ENCODE data around the gene CTPS2.
"Not testable (repeated sequence)": the region's sequence is repeated elsewhere in the genome, so short reads cannot be mapped to it uniquely, and the experiment has no call there.

Gene CTPS2, protein sequence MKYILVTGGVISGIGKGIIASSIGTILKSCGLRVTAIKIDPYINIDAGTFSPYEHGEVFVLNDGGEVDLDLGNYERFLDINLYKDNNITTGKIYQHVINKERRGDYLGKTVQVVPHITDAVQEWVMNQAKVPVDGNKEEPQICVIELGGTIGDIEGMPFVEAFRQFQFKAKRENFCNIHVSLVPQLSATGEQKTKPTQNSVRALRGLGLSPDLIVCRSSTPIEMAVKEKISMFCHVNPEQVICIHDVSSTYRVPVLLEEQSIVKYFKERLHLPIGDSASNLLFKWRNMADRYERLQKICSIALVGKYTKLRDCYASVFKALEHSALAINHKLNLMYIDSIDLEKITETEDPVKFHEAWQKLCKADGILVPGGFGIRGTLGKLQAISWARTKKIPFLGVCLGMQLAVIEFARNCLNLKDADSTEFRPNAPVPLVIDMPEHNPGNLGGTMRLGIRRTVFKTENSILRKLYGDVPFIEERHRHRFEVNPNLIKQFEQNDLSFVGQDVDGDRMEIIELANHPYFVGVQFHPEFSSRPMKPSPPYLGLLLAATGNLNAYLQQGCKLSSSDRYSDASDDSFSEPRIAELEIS

GRCh38 chrX:16712548-16713155 lies at the start of gene CTPS2:
TSS of gene CTPS2 (minus strand) at chrX:16712669. CDS start at chrX:16702902, 9,767 bp downstream.
- peak; percentile 71 for DNase-seq

- not testable (repeated sequence) for DNase-seq
These were observed 49.0 kb upstream of the CTPS2 start for GRCh38 chrX:16761500-16761899.

GRCh38 chrX:16756724-16757123 lies 44.3 kb upstream of the CTPS2 start:
- DNase-seq = no peak

DNA sequence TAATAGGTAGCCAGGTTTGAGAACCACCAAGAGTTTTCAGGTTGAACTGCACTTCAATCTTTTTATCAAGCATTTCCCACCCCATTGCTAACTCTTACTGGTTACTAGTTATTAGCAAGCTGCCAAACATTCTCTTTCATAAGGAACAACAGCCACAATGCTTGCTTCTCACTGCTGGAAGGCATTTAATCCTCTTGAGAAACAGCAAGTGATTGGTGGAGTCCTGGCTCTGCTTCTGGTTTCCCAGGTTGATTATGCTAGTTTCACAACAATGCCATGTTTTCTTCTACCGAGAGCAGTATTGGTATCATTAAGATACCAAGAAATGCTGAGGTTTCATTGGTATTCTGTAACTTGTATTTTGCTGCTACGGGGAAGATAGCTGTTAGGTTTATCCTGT lies 41.5 kb upstream of the CTPS2 start:
- DNase-seq = no peak

DNA sequence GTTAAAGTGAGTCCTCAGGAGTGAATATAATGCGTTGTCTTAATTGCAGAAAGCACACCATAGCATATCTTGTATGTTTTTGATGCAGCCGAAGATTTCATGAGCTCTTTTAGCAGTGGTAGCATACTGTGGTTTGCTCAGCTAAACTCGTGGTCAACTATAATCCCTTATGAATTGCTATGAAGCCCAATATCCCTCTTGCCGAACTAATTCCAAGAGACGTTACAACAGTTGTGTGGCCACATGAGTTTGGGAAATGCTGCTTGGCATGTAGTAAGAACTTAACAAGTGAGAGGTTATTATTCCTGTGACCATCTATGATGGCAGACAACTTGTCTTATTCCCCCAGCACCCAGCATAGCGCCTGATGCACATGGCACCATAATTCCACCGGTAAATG lies 37.7 kb upstream of the CTPS2 start:
- DNase-seq = no peak

- no peak for DNase-seq
These were observed 36.0 kb upstream of the CTPS2 start for GRCh38 chrX:16748425-16748824.

GRCh38 chrX:16745659-16746058 lies 33.2 kb upstream of the CTPS2 start:
- DNase-seq = no peak

DNA sequence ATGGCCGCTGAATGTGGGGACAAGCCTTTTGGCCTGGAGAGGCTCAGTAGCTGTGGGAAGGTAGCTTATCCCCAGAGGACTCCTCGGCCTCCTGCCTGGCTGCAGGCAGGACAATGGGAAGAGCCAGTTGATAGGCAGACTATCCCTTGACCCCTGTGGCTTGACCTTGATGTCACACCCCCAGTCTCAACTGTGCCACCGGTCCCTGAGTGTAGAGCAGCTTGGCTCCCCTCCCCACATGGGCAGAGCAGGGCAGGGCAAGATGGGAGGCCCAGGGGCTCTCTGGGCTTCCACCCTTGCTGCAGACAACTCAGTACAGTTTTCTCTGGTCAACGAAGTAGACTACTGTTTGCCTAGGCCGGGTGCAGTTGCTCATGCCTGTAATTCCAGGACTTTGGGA lies 32.6 kb upstream of the CTPS2 start:
- DNase-seq = no peak

- DNase-seq = no peak
These were observed 31.3 kb upstream of the CTPS2 start for GRCh38 chrX:16743604-16744325.

DNA sequence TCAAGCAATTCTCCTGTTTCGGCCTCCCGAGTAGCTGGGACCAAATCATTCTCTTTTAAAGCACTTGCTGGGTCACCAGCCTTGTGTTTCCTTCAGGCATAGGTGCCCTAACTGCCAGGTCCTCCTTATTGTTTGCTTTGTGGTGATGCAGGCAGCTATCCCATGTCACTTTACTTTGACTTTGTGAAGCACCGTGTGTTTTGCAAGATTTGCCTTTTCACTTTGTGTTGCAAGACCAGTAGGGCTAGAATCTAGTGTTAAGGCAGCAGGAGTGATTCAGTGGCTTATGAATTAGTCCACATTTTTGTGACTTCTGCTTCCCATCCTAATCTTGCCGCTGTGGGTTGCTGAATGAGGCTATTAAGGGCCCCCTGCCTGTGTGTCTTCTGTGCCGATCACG lies 27.1 kb upstream of the CTPS2 start:
- no peak for DNase-seq

DNA sequence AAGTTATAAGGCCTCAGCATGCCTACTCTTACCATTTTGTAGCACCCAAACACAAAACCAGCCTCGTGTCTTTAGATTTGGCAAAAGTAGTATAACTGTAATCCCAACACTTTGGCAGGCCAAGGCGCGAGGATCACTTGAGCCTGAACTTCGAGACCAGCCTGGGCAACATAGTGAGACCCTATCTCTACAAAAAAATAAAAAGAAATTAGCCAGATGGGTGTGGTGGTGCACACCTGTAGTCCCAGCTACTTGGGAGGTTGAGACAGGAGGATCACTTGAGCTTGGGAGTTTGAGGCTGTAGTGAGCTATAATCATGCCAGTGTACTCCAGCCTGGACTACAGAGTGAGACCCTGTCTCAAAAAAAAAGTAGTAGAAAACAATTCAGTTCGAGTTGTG lies 24.6 kb upstream of the CTPS2 start:
- DNase-seq = no peak

GRCh38 chrX:16733013-16733412 lies 20.5 kb upstream of the CTPS2 start:
- DNase-seq = peak; percentile 14

- DNase-seq = no peak
These were observed 18.0 kb upstream of the CTPS2 start for GRCh38 chrX:16730450-16730849.

GRCh38 chrX:16727637-16728036 lies 15.2 kb upstream of the CTPS2 start:
- DNase-seq = no peak

DNA sequence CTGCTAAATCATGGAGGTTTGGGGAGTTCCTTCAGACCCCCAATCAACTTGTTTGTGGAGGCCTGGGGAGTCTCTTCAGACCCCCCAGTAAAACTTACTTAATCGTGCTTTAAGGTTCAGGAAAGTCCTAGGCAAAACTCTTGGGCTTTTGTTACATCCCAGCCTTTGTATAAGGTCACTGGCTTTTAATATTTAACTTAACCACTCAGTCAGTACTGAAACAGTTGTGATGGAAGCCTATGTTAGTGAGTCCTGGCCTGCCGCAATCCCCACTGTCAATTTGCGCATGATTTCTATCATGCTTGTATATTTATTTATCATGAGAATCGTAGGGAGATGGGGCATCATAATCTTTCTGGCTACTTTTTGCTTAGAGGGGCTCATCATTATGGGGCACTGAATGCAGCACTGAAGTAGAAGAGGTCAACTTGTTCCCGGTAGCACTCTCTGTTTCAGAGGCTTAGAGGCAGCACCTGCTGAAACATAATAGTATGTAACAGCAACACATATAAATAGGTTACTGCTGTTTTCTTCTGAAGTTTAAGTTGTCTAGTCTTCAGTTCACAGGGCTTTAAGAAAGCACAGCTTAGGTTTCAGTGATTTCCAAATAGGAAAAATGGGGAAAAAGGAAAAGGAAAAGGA lies 14.0 kb upstream of the CTPS2 start:
- DNase-seq = not testable (repeated sequence)

GRCh38 chrX:16725072-16725471 lies 12.6 kb upstream of the CTPS2 start:
- DNase-seq = no peak

DNA sequence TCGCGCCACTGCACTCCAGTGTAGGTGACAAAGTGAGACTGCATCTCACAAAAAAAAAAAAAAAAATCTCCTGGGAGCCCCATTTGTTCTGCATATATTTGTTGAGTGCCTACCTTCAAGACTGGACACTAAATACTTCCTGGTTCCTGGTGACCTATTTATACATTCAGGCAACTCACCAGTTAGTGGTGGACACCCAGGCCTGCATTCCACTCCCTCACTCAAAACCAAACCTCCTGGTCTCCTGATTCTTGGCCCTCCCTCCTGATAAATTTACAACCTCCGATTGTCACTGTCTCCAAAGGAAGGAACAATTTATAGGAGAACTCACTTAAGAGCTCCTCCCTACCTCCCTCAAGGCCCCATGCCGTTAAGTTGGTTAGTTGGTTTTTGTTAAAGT lies 10.0 kb upstream of the CTPS2 start:
- DNase-seq = no peak

DNA sequence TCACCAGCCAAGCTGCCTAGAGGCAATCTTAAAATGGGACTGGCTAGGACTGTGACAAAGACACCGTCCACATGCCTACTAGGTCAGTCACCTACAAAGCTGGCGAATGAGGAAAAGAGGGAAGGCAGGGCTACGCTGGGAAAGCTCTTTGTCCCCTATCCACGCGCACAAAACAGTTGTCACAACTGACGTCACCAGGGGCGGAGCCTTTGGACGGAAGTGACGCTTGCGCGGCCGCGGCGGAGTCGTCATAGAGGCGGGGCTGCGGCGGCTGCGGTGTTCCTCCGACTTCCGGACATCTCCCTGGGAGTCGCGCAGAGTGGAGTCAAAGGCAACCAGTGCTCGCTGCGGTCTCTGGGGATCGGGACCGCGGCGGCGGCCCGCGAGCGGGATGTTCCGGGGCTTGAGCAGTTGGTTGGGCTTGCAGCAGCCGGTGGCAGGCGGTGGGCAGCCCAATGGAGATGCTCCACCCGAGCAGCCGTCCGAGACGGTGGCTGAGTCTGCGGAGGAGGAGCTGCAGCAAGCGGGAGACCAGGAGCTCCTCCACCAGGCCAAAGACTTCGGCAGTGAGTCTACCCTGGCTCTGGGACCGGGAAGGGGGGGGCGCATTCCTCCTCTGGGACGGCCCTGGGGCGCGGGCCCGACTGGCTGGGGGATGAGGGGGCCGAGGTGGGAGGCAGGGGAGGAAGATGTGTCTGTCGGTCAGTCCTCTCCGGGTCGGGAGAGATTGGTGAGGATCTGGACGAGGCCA lies 7.0 kb upstream of the CTPS2 start, which contains the start of gene SYAP1:
SYAP1 (plus strand) TSS at position 279 of the 751 bp plus-strand sequence; CDS start at position 392, 113 bp downstream.
- peak; percentile 94 for DNase-seq

- no peak for DNase-seq
These were observed 6.4 kb upstream of the CTPS2 start for GRCh38 chrX:16718824-16719333.

DNA sequence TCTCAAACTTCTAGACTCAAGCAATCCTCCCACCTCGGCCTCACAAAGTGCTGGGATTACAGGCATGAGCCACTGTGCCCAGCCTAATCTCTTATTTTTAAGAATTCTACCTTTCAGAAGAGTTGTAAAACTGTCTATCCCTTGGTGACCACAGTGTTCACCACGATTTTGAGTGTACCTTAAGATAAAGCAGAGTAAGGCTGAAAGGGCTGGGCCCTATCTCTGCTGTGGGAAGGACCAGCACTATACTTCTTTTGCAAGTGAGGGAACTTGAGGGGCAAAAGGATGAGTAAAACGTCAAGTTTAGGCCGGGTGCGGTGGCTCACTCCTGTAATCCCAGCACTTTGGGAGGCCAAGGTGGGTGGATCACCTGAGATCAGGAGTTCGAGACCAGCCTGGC lies 4.0 kb upstream of the CTPS2 start:
- peak; percentile 8 for DNase-seq

- DNase-seq = not testable (repeated sequence)
These were observed 3.2 kb upstream of the CTPS2 start for GRCh38 chrX:16715638-16716037.

- no peak for DNase-seq
These were observed 2.0 kb upstream of the CTPS2 start for GRCh38 chrX:16714504-16714903.
